Stimulated activated CD4-positive, alpha-beta T cell treated with anti-CD3 and anti-CD28 coated beads, Interleukin-4, amount 100 ng/mL, for 1 hour (primary cell): Measurements from ENCODE around the gene TMEM117.
"Not testable (repeated sequence)": the region's sequence is repeated elsewhere in the genome, so short reads cannot be mapped to it uniquely, and the experiment has no call there.

Experiments used
- DNase-seq: peaks from one replicate; pipeline ENCODE4 v3.0.0-alpha.2; 2020

Gene TMEM117

GRCh38 chr12:44126806-44127205, 290.9 kb downstream of the TMEM117 start:
- DNase-seq: no peak

GRCh38 chr12:44127966-44128710, 292.3 kb downstream of the TMEM117 start:
- DNase-seq: no peak

DNA sequence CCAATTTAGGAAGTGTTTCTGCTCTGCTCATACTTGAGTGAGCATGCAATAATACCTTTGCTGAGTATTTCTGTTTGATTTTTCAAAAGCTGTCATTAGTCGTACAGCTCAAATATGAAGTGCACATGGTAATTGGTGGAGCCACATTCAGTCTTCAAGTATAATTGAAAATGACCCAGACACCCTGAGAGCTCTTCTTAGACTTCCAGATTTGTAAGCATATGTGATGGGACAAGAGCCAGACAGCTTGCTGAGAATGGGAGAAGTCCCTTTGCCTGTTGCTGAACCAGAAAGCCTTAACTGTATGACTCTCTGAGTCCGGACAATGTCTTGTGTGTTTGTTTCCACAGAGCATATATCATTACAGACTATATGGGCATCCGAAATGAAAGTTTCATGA, 307.3 kb downstream of the TMEM117 start:
- DNase-seq: no peak

- no peak for DNase-seq
These were observed 313.1 kb downstream of the TMEM117 start for GRCh38 chr12:44148936-44149335.

DNA sequence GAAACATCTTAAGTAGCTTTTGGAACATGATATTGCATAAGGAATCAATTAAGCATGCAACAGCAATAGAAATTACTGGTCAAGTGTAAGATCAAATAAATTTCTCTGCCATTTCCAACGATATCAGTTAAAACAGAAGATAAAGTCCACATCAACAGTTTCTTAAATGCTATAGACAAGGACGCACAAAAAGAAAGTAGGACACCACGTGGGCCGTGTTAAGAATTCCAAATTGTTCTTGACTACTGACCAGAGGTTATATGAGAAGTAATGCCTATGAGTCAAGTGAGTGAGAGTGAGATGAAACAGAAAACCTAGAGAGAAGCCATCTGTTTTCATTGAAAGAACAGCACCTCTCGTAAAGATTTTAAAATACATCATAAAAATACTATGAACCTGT, 318.2 kb downstream of the TMEM117 start:
- DNase-seq: no peak

- DNase-seq: no peak
These were observed 319.5 kb downstream of the TMEM117 start for GRCh38 chr12:44155358-44155757.

DNA sequence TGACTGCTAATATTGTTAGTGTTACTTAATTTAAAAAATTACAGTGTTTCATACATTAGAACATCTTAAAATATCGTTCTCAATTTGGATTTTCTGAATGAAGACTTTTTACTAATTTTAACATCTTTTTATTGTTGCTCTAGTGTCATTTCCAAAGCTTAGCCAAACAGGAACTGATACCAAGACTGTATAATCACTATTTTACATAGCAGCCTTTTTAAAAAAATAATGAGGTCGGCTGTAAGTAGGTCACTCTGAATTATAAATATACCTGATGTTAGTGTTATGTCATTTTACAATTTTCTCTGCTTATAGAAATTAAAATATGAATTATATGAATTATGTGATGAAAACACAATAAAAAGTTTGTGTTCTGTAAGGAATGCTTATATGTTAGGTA, 321.5 kb downstream of the TMEM117 start:
- DNase-seq: no peak

DNA sequence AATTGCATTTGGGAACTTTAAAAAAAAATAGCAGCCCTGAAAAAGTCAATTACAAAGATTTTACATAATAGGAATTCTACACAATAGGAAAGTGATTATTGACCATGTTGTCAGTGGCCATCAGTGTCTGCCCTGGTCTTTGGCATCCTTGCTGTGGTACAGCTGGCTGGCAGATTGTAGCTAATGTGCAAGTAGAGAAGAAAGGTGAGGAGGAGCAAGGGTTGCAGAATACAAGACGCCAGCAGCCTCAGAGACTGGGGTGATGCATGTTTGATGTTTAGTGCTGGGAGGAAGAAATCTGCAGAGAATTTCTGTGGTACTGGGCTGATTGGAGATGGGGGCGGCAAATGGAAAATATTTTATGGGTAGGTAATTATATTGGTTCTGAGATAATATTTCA, 322.9 kb downstream of the TMEM117 start:
- no peak for DNase-seq

- no peak for DNase-seq
These were observed 323.3 kb downstream of the TMEM117 start for GRCh38 chr12:44159216-44159615.

GRCh38 chr12:44159862-44160261, 324.0 kb downstream of the TMEM117 start:
- no peak for DNase-seq

DNA sequence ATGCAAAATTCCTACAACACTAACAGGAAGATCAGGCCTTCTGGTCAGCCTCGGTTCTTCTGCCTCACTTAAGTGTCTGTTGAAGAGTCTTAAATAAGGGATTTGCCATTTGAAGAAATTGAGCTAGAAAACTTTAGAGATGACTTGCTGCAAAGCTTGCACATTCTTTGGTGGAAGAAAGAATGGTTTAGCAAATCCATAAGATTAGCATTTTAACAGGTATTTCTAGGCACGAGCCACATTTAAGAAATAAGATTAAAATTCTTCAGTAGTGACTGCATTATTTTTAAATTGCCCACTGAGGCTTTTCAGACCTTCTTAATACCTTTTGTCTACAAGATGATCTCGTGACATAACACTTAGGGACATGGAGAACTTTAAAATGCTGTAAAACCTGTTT, 327.1 kb downstream of the TMEM117 start:
- no peak for DNase-seq

DNA sequence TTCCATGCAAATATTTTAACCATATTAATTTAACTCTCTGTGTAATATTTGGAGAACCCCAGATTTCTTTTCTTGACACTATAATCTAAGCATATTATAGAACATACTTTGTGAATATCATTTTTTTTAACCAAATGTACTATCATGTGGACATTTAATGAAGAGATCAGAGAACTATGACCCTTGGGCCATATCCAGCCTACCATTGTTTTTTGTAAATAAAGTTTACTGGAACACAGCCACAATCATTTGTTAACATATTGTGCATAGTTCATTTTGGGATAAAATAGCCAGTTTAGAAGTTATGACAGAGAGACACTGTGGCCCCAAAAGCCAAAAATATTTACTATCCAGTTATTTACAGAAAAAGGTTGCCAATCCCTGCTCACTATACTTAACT, 338.2 kb downstream of the TMEM117 start:
- no peak for DNase-seq

- DNase-seq: no peak
These were observed 348.8 kb downstream of the TMEM117 start for GRCh38 chr12:44184499-44185206.

- DNase-seq: no peak
These were observed 357.4 kb downstream of the TMEM117 start for GRCh38 chr12:44193281-44193680.

GRCh38 chr12:44195719-44196118, 359.8 kb downstream of the TMEM117 start:
- not testable (repeated sequence) for DNase-seq

DNA sequence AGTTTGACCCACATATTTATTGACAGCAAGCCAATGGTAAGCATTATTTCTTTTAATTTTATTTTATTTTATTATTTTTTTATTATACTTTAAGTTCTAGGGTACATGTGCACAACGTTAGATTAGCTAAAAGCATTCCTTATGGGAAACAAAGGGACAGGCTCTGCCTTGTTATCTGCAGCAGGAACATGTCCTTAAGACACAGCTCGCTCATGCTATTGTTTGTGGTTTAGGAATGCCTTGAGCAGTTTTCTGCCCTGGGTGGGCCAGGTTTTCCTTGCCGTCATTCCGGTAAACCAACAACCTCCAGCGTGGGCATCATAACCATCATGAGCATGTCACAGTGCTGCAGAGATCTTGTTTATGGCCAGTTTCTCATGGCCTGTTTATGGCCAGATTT, 370.2 kb downstream of the TMEM117 start:
- no peak for DNase-seq

GRCh38 chr12:44217146-44217883, 381.4 kb downstream of the TMEM117 start:
- DNase-seq: no peak

DNA sequence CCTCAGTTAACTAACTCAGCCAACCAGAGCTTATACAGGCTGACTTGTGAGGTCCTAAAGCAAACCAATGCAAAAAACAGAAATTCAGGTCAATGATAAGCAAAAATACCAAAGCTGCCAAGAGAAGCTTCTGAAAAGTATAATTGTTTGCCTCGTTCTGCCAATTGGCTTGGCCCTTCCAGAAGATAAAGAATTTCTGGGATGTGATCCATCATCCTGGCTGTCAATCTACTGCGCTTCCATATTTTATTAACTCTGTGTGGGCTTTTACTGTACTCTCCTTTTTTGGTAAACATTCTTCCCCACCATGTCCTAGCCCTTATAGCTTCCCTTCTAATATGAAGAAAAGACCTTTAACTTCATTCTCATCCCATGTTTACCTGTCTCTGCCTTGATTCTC, 387.9 kb downstream of the TMEM117 start:
- DNase-seq: no peak

GRCh38 chr12:44224399-44225148, 388.7 kb downstream of the TMEM117 start:
- no peak for DNase-seq

GRCh38 chr12:44225149-44225510, 389.2 kb downstream of the TMEM117 start:
- DNase-seq: no peak

- no peak for DNase-seq
These were observed 391.7 kb downstream of the TMEM117 start for GRCh38 chr12:44227616-44228015.

- DNase-seq: no peak
These were observed 394.0 kb downstream of the TMEM117 start for GRCh38 chr12:44229846-44230245.

DNA sequence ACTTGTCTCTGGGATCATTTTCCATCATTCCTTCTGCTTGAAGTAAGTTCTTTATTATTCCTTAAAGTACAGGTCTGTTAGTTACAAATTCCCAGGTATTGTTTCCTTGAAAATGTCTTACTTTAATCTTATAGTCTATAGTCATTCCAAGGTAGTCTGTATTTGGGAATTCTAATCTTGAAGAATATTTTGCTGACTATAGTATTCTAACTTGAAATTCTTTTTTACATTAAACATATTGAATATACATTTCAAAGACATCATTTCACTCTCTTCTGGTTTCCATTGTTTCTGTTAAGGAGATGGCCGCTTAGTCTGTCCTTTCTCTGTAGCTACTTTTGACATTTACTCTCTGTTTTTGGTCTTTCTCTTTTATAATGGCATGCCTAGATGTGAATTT, 399.8 kb downstream of the TMEM117 start:
- DNase-seq: no peak
